HepG2 (cell line): Measurements from ENCODE around the gene HS6ST1. TPM values are rescaled to one million over a fixed set of nuclear protein-coding genes. Genes with fewer than 3 reads are reported as not detected.

Source experiments
- ARNTL ChIP-seq: sonication (generic); formaldehyde crosslinking; IDR thresholded peaks from 2 replicates; pipeline ENCODE4 v1.4.0; 2020; ENCODE audit warnings: mild to moderate bottlenecking, missing genetic modification reagents
- GATAD1 ChIP-seq: IDR thresholded peaks from 2 replicates; pipeline ENCODE4 v1.6.1; 2016; ENCODE audit warnings: missing genetic modification reagents, missing compliant biosample characterization
- GTF2F1 ChIP-seq: fragments of 150-350 bp; IDR thresholded peaks from 2 replicates; pipeline ENCODE4 v1.6.1; 2014; ENCODE audit warnings: low read length
- HHEX ChIP-seq: IDR thresholded peaks from 2 replicates; pipeline ENCODE4 v1.6.1; 2016; ENCODE audit warnings: control low read depth
- HOXA7 ChIP-seq: sonication (generic); formaldehyde crosslinking; IDR thresholded peaks from 2 replicates; pipeline ENCODE4 v1.8.1; 2022; ENCODE audit warnings: mild to moderate bottlenecking, missing genetic modification reagents, moderate library complexity
- JDP2 ChIP-seq: sonication (generic); formaldehyde crosslinking; IDR thresholded peaks from 2 replicates; pipeline ENCODE4 v1.8.1; 2022; ENCODE audit warnings: missing genetic modification reagents, borderline replicate concordance
- MATR3 ChIP-seq: sonication (generic); formaldehyde crosslinking; IDR thresholded peaks from 2 replicates; pipeline ENCODE4 v1.4.0; 2020; ENCODE audit warnings: missing genetic modification reagents
- MLX ChIP-seq: IDR thresholded peaks from 2 replicates; pipeline ENCODE4 v1.6.1; 2016
- PAF1 ChIP-seq: IDR thresholded peaks from 2 replicates; pipeline ENCODE4 v1.6.1; 2016; ENCODE audit warnings: missing genetic modification reagents, missing compliant biosample characterization
- PRMT3 ChIP-seq: sonication (generic); formaldehyde crosslinking; IDR thresholded peaks from 2 replicates; pipeline ENCODE4 v1.8.1; 2022; ENCODE audit warnings: low read depth, mild to moderate bottlenecking, moderate library complexity, missing genetic modification reagents, borderline replicate concordance
- RBM39 ChIP-seq: fragments of 200-400 bp; formaldehyde crosslinking; IDR thresholded peaks from one replicate; pipeline ENCODE4 v1.6.1; 2018; ENCODE audit warnings: antibody characterized with exemption, mild to moderate bottlenecking, low read depth, low read length; ENCODE audit not compliant: poor library complexity, severe bottlenecking
- REL ChIP-seq: sonication (generic); formaldehyde crosslinking; conservative IDR thresholded peaks from 2 replicates; pipeline ENCODE4 v1.8.0; 2022; ENCODE audit warnings: mild to moderate bottlenecking, missing genetic modification reagents, moderate library complexity
- SOX5 ChIP-seq: IDR thresholded peaks from 2 replicates; pipeline ENCODE4 v1.6.1; 2016; ENCODE audit warnings: borderline replicate concordance
- ZFP36L2 ChIP-seq: sonication (generic); formaldehyde crosslinking; IDR thresholded peaks from 2 replicates; pipeline ENCODE4 v1.4.0; 2020; ENCODE audit warnings: missing genetic modification reagents
- ZFP62 ChIP-seq: sonication (generic); formaldehyde crosslinking; IDR thresholded peaks from 2 replicates; pipeline ENCODE4 v1.4.0; 2020; ENCODE audit warnings: missing genetic modification reagents
- ZNF264 ChIP-seq: sonication (generic); formaldehyde crosslinking; IDR thresholded peaks from 2 replicates; pipeline ENCODE4 v1.4.0; 2020; ENCODE audit warnings: missing genetic modification reagents
- ZNF276 ChIP-seq: sonication (generic); formaldehyde crosslinking; IDR thresholded peaks from 2 replicates; pipeline ENCODE4 v1.4.0; 2020; ENCODE audit warnings: mild to moderate bottlenecking, low read depth, missing genetic modification reagents
- ZNF414 ChIP-seq: sonication (generic); formaldehyde crosslinking; IDR thresholded peaks from 2 replicates; pipeline ENCODE4 v1.5.0; 2020; ENCODE audit warnings: missing genetic modification reagents
- ZNF678 ChIP-seq: sonication (generic); formaldehyde crosslinking; IDR thresholded peaks from 2 replicates; pipeline ENCODE4 v1.4.0; 2020; ENCODE audit warnings: mild to moderate bottlenecking, missing genetic modification reagents
- polyA plus RNA-seq, 8 experiments: library from polyadenylated mRNA; depleted of rRNA in 3 of 8; stranded (reverse) in 7 of 8; unstranded in 1 of 8; fragments of >200 nt; fragmentation: Illumina TruSeq in 4 of 8; extraction: Trizol in 4 of 8; gene quantifications; 2 replicates each; pipeline versions ENCODE4 v1.2.1 to v1.2.3, GENCODE V29; 2011 to 2016; ENCODE audit warnings: low read depth in 4 of 8, missing spikeins in 1 of 8, mixed read lengths in 1 of 8; ENCODE audit not compliant: insufficient read depth in 1 of 8
- total RNA-seq, 5 experiments: library from RNA; depleted of rRNA; stranded (reverse); fragments of >200 nt; fragmentation: Illumina TruSeq; extraction: Trizol; gene quantifications; 2 replicates each; pipeline ENCODE4 v1.2.3, GENCODE V29; 2016; ENCODE audit warnings: low read depth in 1 of 5
- TF ChIP-seq, protein P1 (sequence below): sonication (generic); formaldehyde crosslinking; IDR thresholded peaks from 2 replicates; pipeline ENCODE4 v1.5.0; 2020; ENCODE audit warnings: missing genetic modification reagents, mild to moderate bottlenecking, borderline replicate concordance
- TF ChIP-seq, protein P2 (sequence below): sonication (generic); formaldehyde crosslinking; IDR thresholded peaks from 2 replicates; pipeline ENCODE4 v1.5.1; 2020; ENCODE audit warnings: mild to moderate bottlenecking, missing genetic modification reagents, moderate library complexity

HS6ST1 gene
- total and polyA plus RNA-seq, 2 of the 13 experiments (the other 11 are each of a cell fraction or from before 2014, with no cell fraction given): 34.5 to 84.6 TPM

DNA sequence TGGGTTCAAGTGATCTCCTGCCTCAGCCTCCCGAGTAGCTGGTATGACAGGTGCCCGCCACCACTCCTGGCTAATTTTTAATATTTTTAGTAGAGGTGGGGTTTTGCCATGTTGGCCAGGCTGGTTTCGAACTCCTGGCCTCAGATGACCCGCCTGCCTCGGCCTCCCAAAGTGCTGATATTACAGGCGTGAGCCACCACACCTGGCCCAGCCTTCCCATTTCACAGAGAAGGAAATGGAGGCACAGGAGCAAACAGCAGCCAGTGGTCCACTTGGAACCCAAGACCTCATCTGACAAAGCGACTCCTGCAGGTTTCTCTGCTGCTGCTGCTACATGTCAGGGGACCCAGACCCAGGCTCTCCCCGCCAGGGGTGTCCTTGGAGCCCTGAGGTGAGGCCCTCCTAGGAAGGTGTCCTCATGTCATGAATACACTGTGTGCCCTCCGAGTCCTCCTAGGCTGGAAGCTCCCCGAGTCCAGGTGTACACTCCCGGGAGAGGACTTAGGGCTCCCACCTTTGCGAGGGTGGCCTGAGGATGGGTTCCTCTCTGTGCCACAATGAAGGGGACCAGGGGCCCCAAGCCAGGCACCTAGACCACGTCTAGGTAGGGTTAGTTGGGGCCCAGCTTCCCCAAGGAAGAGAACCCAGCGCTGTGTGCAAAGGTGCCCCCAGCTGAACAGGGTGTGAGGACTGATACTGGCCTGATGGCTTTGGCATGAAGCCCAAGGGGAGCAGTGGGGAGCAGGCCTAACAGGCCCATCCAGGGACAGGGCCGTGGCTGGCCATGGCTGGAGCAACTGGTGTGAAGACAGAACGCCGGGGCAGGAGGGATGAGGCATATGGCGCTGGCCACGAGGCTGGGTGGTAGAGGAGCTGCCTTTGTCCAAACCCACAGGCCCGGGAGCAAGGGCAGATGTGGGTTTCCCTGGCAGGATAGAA is 56.1 kb downstream of the HS6ST1 start (continued):
- TF ChIP-seq ZNF414: no peak
- no peak for TF ChIP-seq ZNF276 (CRISPR knock-in tag)
- TF ChIP-seq REL (CRISPR knock-in tag): no peak
- no peak for TF ChIP-seq GTF2F1
- TF ChIP-seq HHEX (CRISPR knock-in tag): no peak
- TF ChIP-seq ZFP62 (CRISPR knock-in tag): no peak
- TF ChIP-seq HOXA7 (CRISPR knock-in tag): no peak
- TF ChIP-seq, protein P1, sequence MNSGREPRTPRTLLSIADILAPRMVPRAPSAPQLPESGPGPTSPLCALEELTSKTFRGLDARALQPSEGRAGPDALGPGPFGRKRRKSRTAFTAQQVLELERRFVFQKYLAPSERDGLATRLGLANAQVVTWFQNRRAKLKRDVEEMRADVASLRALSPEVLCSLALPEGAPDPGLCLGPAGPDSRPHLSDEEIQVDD (CRISPR knock-in tag): no peak
- TF ChIP-seq ZFP36L2 (CRISPR knock-in tag): no peak
- TF ChIP-seq GATAD1 (CRISPR knock-in tag): no peak
- no peak for TF ChIP-seq ZNF678 (CRISPR knock-in tag)
- no peak for TF ChIP-seq MATR3 (CRISPR knock-in tag)
- TF ChIP-seq ARNTL (CRISPR knock-in tag): no peak
- TF ChIP-seq PRMT3: no peak
- no peak for TF ChIP-seq SOX5 (CRISPR knock-in tag)
- TF ChIP-seq, protein P2, sequence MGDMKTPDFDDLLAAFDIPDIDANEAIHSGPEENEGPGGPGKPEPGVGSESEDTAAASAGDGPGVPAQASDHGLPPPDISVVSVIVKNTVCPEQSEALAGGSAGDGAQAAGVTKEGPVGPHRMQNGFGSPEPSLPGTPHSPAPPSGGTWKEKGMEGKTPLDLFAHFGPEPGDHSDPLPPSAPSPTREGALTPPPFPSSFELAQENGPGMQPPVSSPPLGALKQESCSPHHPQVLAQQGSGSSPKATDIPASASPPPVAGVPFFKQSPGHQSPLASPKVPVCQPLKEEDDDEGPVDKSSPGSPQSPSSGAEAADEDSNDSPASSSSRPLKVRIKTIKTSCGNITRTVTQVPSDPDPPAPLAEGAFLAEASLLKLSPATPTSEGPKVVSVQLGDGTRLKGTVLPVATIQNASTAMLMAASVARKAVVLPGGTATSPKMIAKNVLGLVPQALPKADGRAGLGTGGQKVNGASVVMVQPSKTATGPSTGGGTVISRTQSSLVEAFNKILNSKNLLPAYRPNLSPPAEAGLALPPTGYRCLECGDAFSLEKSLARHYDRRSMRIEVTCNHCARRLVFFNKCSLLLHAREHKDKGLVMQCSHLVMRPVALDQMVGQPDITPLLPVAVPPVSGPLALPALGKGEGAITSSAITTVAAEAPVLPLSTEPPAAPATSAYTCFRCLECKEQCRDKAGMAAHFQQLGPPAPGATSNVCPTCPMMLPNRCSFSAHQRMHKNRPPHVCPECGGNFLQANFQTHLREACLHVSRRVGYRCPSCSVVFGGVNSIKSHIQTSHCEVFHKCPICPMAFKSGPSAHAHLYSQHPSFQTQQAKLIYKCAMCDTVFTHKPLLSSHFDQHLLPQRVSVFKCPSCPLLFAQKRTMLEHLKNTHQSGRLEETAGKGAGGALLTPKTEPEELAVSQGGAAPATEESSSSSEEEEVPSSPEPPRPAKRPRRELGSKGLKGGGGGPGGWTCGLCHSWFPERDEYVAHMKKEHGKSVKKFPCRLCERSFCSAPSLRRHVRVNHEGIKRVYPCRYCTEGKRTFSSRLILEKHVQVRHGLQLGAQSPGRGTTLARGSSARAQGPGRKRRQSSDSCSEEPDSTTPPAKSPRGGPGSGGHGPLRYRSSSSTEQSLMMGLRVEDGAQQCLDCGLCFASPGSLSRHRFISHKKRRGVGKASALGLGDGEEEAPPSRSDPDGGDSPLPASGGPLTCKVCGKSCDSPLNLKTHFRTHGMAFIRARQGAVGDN (CRISPR knock-in tag): no peak
- TF ChIP-seq MLX (CRISPR knock-in tag): no peak
- no peak for TF ChIP-seq PAF1 (CRISPR knock-in tag)
- TF ChIP-seq JDP2 (CRISPR knock-in tag): no peak
- no peak for TF ChIP-seq RBM39
- TF ChIP-seq ZNF264 (CRISPR knock-in tag): no peak
